Glutamatergic neuron (in vitro differentiated cells): ENCODE results near the gene MSRB1. TPM values are rescaled to one million over a fixed set of nuclear protein-coding genes. Genes with fewer than 3 reads are reported as not detected.

Experiments
- DNase-seq: peaks from one replicate; pipeline ENCODE4 v3.0.0; 2022
- H3K27ac Mint-ChIP-seq: one replicate; pipeline ENCODE4 v1.8.0; 2020; ENCODE audit warnings: mild to moderate bottlenecking, mixed read lengths, inconsistent platforms; ENCODE audit not compliant: unreplicated experiment
- H3K27me3 Mint-ChIP-seq: one replicate; pipeline ENCODE4 v1.8.0; 2020; ENCODE audit warnings: mild to moderate bottlenecking, moderate library complexity, mixed read lengths, inconsistent platforms; ENCODE audit not compliant: unreplicated experiment
- H3K36me3 Mint-ChIP-seq: one replicate; pipeline ENCODE4 v1.8.0; 2020; ENCODE audit warnings: mild to moderate bottlenecking, mixed read lengths, inconsistent platforms; ENCODE audit not compliant: unreplicated experiment
- H3K4me1 Mint-ChIP-seq: one replicate; pipeline ENCODE4 v1.8.0; 2020; ENCODE audit warnings: mild to moderate bottlenecking, low read depth, mixed read lengths, inconsistent platforms; ENCODE audit not compliant: unreplicated experiment
- H3K4me3 Mint-ChIP-seq: one replicate; pipeline ENCODE4 v1.8.0; 2020; ENCODE audit warnings: mild to moderate bottlenecking, mixed read lengths, inconsistent platforms; ENCODE audit not compliant: unreplicated experiment
- H3K9me3 Mint-ChIP-seq: one replicate; pipeline ENCODE4 v1.8.0; 2020; ENCODE audit warnings: mild to moderate bottlenecking, moderate library complexity, mixed read lengths, inconsistent platforms; ENCODE audit not compliant: unreplicated experiment
- CTCF ChIP-seq: fragments of 200-600 bp; sonication (generic); IDR thresholded peaks from one replicate; pipeline ENCODE4 v1.5.0; 2021; ENCODE audit not compliant: partially characterized antibody, unreplicated experiment
- total RNA-seq: library from RNA; stranded (reverse); fragmentation: NEBNext Ultra II Directional; extraction: Animal tissue kit (Norgen Biotek cat#: 25700); gene quantifications from one replicate; pipeline ENCODE4 v1.2.1, GENCODE V29; 2021; ENCODE audit not compliant: unreplicated experiment

Gene MSRB1
- total RNA-seq, 1 donor from 2014 or later, result 50.9 TPM

GRCh38 chr16:1890708-1891050 lies 52.3 kb downstream of the MSRB1 start:
- H3K4me1 Mint-ChIP-seq, result peaks cover 10% of the 10 kb centered on the region
- no peaks in the 10 kb centered on the region for H3K36me3 Mint-ChIP-seq
- no peak overlapping the region for H3K27ac Mint-ChIP-seq
- no peak overlapping the region for H3K4me3 Mint-ChIP-seq
- DNase-seq, result no peak
- no peak for TF ChIP-seq CTCF
- peaks cover 1% of the 10 kb centered on the region for H3K9me3 Mint-ChIP-seq
- peaks cover 3% of the 10 kb centered on the region for H3K27me3 Mint-ChIP-seq

- H3K36me3 Mint-ChIP-seq, result no peaks in the 10 kb centered on the region
- no peak overlapping the region for H3K27ac Mint-ChIP-seq
- H3K9me3 Mint-ChIP-seq, result no peaks in the 10 kb centered on the region
- no peak overlapping the region for H3K4me3 Mint-ChIP-seq
- TF ChIP-seq CTCF, result no peak
- H3K4me1 Mint-ChIP-seq, result peaks cover 10% of the 10 kb centered on the region
- no peak for DNase-seq
- H3K27me3 Mint-ChIP-seq, result peaks cover 3% of the 10 kb centered on the region
These were observed 52.8 kb downstream of the MSRB1 start for GRCh38 chr16:1890024-1890707.

Other genes with a start within 250 kb of the MSRB1 start
- gene MAPK8IP3, start 237.0 kb downstream of the MSRB1 start, total RNA-seq, result 281 TPM
- gene NME3, start 171.7 kb downstream of the MSRB1 start, total RNA-seq, result 79.1 TPM
- gene EME2, start 170.4 kb downstream of the MSRB1 start, total RNA-seq, result 68.7 TPM
- gene MRPS34, start 170.1 kb downstream of the MSRB1 start, total RNA-seq, result 75.1 TPM
- gene SPSB3, start 160.6 kb downstream of the MSRB1 start, total RNA-seq, result 80.4 TPM
- 66.1 TPM for gene NUBP2, start 160.2 kb downstream of the MSRB1 start, total RNA-seq
- gene IGFALS, start 149.5 kb downstream of the MSRB1 start, total RNA-seq, result 0.39 TPM
- 99.6 TPM for gene HAGH, start 116.4 kb downstream of the MSRB1 start, total RNA-seq
- 26.5 TPM for gene FAHD1, start 116.0 kb downstream of the MSRB1 start, total RNA-seq
- 2.4 TPM for gene MEIOB, start 71.0 kb downstream of the MSRB1 start, total RNA-seq
- 7.8 TPM for gene HS3ST6, start 24.8 kb downstream of the MSRB1 start, total RNA-seq
- gene RPL3L, start 11.5 kb upstream of the MSRB1 start, total RNA-seq, result not detected
- 302 TPM for gene NDUFB10, start 16.3 kb upstream of the MSRB1 start, total RNA-seq
- 1,772 TPM for gene RPS2, start 21.6 kb upstream of the MSRB1 start, total RNA-seq
- not detected for gene RNF151, start 23.7 kb upstream of the MSRB1 start, total RNA-seq
- gene TBL3, start 28.9 kb upstream of the MSRB1 start, total RNA-seq, result 26.8 TPM
- 1.3 TPM for gene NOXO1, start 38.3 kb upstream of the MSRB1 start, total RNA-seq
- 26.0 TPM for gene GFER, start 41.0 kb upstream of the MSRB1 start, total RNA-seq
- 45.7 TPM for gene SYNGR3, start 46.8 kb upstream of the MSRB1 start, total RNA-seq
- 90.4 TPM for gene ZNF598, start 66.6 kb upstream of the MSRB1 start, total RNA-seq
- 0.91 TPM for gene NPW, start 76.6 kb upstream of the MSRB1 start, total RNA-seq
- gene NHERF2, start 83.7 kb upstream of the MSRB1 start, total RNA-seq, result 22.3 TPM
- gene NTHL1, start 104.6 kb upstream of the MSRB1 start, total RNA-seq, result 194 TPM
- gene TSC2, start 104.8 kb upstream of the MSRB1 start, total RNA-seq, result 215 TPM
- gene PKD1, start 192.7 kb upstream of the MSRB1 start, total RNA-seq, result 628 TPM
- 292 TPM for gene RAB26, start 205.4 kb upstream of the MSRB1 start, total RNA-seq
- 74.8 TPM for gene TRAF7, start 212.6 kb upstream of the MSRB1 start, total RNA-seq